CD4-positive, alpha-beta T cell treated with Interferon alpha-2 for 1 hour (primary cell): ENCODE data around the gene NR6A1.

Experiments
- DNase-seq, 2 donors: peaks; one replicate each; pipeline ENCODE4 v3.0.0-alpha.2; 2020 to 2022

Gene NR6A1

GRCh38 chr9:124720429-124721108 is 50.5 kb downstream of the NR6A1 start:
- DNase-seq: no peak

- DNase-seq: no peak
Measured at GRCh38 chr9:124718928-124719327, 52.2 kb downstream of the NR6A1 start.

DNA sequence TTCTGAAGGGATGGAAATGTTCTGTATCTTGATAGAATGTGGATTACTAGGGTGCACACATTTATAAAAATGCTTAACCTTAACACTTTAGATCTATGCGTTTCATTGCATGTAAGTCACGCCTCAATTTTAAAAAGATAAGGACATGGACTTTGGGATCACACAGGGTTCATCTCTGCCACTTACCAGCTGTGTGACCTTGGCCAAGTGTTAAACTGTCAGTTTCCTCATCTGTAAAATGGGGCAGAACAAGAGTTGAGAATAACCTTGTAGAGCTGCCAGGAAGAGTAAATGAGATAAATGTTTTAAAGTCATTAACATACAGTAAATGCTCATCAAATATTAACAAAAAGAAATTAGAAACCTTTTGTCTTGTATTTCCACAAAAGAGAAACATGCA is 53.5 kb downstream of the NR6A1 start:
- DNase-seq: no peak

DNA sequence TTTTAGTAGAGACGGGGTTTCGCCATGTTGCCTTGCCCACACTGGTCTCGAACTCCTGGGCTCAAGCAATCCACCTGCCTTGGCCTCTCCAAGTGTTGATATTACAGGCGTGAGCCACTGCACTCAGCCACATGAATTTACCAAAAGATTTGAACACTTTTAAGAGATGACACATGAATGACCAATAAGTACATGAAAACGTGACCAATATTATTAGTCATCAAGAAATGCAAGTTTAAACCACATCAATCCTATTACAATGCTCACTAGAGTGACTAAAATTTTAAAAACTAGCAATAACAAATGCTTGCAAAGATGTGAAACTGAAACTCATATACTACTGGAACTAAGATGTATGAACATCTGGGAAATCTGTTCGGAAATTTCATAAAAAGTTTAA is 54.3 kb downstream of the NR6A1 start:
- DNase-seq: no peak

- no peak for DNase-seq
Measured at GRCh38 chr9:124710766-124711165, 60.3 kb downstream of the NR6A1 start.

GRCh38 chr9:124709292-124709690 is 61.8 kb downstream of the NR6A1 start:
- DNase-seq: no peak

- no peak for DNase-seq
Measured at GRCh38 chr9:124708633-124709291, 62.3 kb downstream of the NR6A1 start.

- no peak for DNase-seq
Measured at GRCh38 chr9:124708074-124708473, 63.0 kb downstream of the NR6A1 start.

GRCh38 chr9:124707666-124708065 is 63.4 kb downstream of the NR6A1 start:
- no peak for DNase-seq

DNA sequence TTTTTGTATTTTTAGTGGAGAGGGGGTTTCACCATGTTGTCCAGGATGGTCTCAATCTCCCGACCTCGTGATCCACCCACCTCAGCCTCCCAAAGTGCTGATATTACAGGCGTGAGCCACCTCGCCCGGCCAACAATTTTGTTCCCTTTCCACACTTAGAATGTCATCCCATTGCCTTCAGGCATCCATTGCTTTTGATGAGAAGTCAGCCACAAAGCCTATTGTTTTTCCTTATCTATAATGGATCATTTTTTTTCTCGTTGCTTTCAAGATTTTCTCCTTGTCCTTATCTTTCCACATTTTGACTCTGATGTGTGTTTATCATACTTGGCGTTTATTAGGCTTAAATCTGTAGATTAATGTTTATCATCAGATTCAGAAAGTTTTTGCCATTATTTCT is 64.4 kb downstream of the NR6A1 start:
- DNase-seq: no peak

GRCh38 chr9:124699575-124699974 is 71.5 kb downstream of the NR6A1 start:
- DNase-seq: no peak

DNA sequence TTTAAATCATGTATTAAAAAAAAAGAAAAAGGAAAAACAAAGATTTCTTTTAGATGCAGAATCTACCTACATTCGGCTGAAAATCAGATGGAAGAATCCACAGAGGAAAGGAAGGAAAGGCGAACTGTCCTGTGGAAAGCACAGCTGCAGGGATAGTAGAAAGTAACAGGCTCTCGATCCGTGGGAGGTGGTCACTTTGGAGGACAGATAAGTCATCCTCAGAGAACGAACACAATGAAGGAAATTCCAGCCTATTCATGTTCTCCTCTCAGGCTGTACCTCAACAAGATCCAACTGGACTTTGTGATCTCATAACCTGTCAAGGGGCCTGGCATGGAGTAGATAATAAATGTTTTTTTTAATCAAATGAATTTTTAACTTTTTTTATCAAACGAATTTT is 72.8 kb downstream of the NR6A1 start:
- DNase-seq: no peak

- DNase-seq: no peak
Measured at GRCh38 chr9:124697326-124698200, 73.5 kb downstream of the NR6A1 start.

- no peak for DNase-seq
Measured at GRCh38 chr9:124696101-124696500, 75.0 kb downstream of the NR6A1 start.

DNA sequence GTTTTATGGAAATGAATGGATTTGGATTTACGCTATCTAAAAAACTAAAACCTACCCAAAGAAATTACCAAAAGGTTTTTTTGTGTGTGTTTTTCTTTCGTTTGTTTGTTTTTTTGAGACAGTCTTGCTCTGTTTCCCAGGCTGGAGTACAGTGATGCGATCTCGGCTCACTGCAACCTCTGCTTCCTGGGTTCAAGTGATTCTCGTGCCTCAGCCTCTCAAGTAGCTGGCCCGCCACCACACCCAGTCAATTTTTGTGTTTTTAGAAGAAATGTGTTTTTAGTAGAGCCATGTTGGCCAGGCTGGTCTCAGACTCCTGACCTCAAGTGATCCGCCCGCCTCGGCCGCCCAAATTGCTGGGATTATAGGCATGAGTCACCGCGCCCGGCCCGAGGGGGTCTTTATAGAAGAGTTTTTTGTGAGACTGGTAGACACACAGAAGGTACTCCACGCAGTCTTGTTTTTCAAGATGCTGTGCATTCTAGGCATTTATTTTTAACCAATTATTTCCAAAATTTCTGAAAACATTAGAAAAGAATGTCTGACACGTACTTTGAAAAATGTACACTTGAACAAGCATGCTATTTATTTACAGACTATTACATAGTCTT is 75.7 kb downstream of the NR6A1 start:
- no peak for DNase-seq

- no peak for DNase-seq
Measured at GRCh38 chr9:124694414-124695279, 76.5 kb downstream of the NR6A1 start.

DNA sequence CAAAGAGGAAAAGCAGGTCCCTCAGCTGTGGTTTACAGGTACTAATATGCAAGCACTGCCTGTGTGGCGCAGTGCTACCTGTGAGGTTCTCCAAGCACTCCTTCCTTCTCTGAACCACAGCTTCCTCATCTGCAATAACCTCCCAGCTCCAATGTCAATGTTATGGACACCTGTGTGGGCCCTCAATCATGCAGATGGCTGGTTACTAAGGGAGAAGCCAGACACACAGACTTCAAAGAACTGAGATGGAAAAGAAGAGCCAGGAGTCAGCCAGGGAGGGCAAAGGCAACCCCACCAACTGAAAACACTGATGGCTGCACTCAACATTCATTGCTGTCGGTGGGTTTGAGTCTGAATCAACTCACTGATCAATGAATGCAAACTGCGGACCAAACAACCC is 77.7 kb downstream of the NR6A1 start:
- no peak for DNase-seq

- DNase-seq: no peak
Measured at GRCh38 chr9:124688238-124688904, 82.7 kb downstream of the NR6A1 start.

DNA sequence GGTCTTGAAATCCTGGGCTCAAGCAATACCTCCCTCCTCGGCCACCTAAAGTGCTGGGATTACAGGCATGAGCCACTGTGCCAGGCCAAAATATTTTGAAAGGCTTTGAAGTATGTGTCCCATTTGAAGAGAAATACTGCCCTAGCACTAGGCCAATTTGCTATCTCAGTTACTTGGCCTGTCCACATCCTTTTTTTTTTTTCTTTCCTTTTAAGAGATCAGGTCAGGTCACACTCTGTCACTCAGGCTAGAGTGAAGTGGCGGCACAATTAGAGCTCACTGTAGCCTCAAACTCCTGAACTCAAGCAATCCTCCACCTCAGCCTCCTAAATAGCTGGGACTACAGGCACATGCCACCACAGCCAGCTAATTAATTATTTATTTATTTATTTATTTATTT is 84.2 kb downstream of the NR6A1 start:
- DNase-seq: no peak

- no peak for DNase-seq
Measured at GRCh38 chr9:124685217-124685616, 85.9 kb downstream of the NR6A1 start.

DNA sequence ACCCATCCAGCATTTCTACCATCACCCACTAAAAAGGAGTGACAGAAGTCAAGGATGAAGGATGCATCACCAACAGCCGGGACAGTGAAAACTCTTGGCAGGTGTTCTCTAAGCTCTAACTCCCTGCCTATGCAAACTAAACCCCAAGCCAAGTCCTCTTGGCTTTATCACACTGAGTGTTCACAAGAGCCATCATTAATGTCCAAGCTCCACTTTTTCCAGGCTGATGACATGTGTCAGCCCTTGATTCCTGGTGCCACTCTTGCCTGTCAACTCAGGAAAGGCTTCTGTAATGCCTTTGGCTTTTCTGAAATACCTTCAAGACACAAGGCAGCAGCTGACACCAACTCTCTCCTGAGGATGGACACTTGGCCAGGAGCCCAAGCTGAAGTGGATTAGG is 86.9 kb downstream of the NR6A1 start:
- DNase-seq: no peak

DNA sequence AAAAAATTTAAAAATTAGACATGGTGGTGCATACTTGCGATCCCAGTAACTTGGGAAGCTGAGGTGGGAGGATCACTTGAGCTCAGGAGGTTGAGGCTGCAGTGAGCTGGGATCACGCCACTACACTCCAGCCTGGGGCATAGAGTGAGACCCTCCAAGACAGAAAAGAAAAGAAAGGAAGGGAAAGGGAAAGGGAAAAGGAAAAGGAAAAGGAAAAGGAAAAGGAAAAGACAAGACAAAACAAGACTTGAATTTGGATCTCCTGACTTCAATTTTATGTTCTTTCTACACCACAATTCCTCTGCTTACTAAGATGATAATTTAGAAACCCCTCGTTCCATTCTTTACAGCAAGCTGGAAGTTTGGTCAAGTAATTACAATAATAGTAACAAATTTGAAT is 88.1 kb downstream of the NR6A1 start:
- DNase-seq: no peak
